GM18498 (cell line): ENCODE measurements around the gene EXOC3.
"Not testable (repeated sequence)": the region's sequence is repeated elsewhere in the genome, so short reads cannot be mapped to it uniquely, and the experiment has no call there.

ENCODE experiments used
- ATAC-seq: cut with Tn5 transposase; IDR thresholded peaks from one replicate; pipeline ENCODE4 v1.9.1; 2021; ENCODE audit warnings: mild to moderate bottlenecking, moderate library complexity; ENCODE audit not compliant: unreplicated experiment

Gene EXOC3

GRCh38 chr5:499233-500209, 56.5 kb downstream of the EXOC3 start:
- no peak for ATAC-seq

GRCh38 chr5:500491-500890, 57.5 kb downstream of the EXOC3 start:
- no peak for ATAC-seq

- no peak for ATAC-seq
These were observed 58.3 kb downstream of the EXOC3 start for GRCh38 chr5:501105-501830.

GRCh38 chr5:501831-502184, 58.8 kb downstream of the EXOC3 start:
- no peak for ATAC-seq

DNA sequence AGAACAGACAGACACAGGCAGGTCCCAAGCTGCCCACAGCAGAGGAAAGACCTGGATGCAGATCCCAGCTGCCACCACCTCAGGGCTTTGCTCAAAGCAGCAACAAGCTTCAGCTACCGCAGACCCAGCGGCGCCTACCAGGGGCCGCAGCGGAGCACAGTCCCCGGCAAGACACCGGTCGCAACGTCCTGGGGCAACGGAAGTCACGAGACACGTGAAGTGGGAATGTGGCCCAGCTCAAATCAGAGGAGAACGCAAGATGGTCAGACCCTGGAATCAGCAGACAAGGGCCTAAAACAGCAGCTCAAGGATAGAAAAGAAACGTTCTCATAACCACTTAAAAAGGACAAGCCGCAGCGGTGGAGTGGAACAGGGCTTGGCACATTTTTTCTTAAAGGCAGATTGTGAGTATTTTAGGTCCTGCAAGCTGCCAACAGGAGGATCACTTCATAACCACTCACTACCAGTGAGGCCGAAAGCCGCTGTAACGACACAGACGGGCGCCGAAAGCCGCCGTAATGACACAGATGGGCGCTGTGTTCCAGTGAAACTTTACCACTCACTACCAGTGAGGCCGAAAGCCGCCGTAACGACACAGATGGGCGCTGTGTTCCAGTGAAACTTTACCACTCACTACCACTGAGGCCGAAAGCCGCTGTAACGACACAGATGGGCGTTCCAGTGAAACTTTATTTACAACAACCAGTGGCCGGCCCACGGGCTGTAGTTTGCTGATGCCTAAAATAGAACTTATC, 59.5 kb downstream of the EXOC3 start:
- no peak for ATAC-seq

- ATAC-seq: no peak
These were observed 61.6 kb downstream of the EXOC3 start for GRCh38 chr5:504326-505154.

DNA sequence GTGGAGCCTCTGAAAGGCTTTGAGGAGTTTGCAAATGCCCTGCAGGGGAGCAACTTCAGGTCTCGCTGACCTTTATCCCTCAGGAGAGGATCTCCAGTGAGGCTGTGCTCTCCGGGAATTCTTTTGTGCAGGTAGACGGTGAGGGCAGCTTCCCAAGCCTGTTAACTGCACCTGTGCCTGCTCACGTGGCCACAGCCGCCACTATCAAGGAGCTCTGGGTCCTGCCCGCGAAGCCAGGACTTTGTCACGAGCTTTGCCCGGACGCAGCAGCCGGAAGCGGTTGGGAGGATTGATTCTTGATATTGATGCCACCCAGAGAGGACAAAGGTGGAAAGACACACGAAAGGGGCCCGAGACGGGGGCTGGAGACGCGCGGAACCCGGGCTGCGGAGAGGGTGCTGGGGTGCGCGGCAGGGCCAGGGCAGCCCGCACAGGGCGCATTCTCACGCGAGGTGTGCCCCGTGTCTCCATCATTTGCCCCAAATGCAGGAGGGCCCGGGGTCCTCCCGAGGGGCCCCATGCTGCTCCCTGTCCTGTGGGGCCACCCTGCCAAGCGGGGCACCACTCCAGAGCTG, 63.1 kb downstream of the EXOC3 start:
- ATAC-seq: no peak

DNA sequence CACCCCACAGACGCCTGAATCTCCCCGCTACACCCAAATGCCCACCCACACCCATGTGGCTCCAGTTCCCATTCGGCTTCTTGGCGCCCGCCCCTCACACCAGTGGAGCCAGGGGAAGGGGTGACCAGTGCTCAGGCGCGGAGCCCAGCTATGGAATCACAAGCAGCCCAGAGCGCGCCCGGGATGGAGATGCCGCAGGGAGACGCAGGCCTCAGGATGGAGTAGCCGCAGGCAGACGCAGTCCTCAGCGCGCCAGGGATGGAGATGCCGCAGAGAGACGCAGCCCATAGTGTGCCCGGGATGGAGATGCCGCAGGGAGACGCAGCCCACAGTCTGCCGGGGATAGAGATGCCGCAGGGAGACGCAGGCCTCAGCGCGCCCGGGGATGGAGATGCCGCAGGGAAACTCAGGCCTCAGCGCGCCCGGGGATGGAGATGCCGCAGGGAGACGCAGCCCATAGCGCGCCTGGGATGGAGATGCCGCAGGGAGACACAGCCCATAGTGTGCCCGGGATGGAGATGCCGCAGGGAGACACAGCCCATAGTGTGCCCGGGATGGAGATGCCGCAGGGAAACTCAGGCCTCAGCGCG, 65.1 kb downstream of the EXOC3 start:
- ATAC-seq: not testable (repeated sequence)

GRCh38 chr5:509611-510185, 66.7 kb downstream of the EXOC3 start:
- ATAC-seq: no peak

DNA sequence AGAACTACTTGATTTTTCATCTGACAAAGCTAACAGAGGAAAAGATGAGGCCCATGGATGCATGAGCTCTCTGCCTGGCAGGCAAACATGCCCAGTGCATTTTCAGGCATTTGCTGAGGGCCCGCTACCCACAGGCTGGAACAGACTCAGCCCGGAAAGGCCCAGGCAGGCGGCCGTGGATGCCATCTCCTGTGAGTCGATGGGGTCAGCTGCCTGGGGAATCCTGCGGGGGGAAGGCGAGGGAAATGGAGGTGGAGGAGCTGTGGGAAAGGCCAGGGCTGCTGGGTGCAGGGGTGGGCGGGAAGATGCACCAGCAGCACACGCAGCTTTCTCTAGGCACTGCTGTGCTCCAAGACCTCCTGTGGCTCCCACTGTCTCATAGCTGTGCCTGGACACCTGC, 67.5 kb downstream of the EXOC3 start:
- no peak for ATAC-seq

DNA sequence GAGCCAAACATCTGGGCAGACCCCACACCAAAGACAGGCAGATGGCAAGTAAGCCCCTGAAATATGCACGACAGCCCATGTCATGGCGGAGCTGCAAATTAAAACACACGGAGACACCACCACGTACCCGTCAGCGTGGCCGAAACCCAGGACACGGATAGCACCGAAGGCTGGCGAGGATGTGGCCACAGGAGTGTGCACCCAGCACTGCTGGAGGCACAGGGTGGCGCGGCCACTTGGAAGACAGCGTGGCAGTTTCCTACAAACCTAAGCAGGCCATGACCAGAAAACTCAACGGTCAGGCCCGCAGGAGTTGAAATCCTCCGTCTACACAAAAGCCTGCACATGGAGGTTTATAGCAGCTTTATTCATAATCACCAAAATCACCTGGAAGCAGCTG, 68.5 kb downstream of the EXOC3 start:
- no peak for ATAC-seq

- no peak for ATAC-seq
These were observed 70.5 kb downstream of the EXOC3 start for GRCh38 chr5:513216-514100.

DNA sequence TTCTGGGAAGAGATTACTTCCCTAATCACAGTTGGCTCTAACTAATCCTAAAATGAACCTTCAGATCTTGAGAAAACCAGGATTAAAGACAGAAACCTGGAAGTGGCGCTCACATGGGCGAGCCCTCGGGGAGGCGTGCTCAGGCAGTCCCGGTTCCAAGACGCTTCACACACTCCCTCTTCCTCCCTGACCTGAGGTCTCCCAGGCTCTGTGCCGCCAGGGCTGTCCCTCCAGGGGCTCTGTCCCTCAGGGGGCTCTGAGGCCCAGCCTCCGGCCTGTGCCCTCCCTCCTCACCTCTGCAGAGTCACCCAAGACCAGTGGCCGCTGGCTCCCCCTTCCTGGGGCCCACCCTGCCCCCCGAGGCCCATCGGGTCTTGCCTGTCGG, 71.1 kb downstream of the EXOC3 start:
- ATAC-seq: no peak

- ATAC-seq: no peak
These were observed 71.7 kb downstream of the EXOC3 start for GRCh38 chr5:514673-515072.

DNA sequence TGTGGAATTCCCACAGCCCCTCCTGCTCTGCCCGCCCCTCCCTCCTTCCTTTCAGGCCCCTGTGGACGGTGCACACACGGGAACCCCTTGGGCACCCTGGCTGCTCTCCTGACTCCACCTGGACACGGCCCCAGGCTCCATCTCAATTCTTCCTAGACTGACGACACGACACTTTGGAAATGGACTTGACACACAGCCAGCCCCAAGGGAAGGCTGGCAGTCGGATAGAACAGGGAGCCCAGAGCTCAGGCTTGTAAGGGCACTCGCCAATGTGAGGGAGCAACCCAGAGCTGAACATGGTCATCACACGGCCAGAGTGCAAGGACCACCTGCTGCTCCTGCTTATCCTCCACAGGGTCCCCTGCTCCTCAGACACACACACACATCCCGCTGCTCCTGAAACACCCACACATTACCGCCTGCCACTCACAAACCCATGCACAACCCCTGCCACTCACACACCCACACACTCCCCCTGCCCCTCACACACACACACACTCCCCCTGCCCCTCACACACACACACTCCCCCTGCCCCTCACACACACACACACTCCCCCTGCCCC, 72.4 kb downstream of the EXOC3 start:
- no peak for ATAC-seq

GRCh38 chr5:516338-516925, 73.5 kb downstream of the EXOC3 start:
- ATAC-seq: no peak
